Measurements from ENCODE around the gene TEPSIN.

- TF ChIP-seq, protein P1, sequence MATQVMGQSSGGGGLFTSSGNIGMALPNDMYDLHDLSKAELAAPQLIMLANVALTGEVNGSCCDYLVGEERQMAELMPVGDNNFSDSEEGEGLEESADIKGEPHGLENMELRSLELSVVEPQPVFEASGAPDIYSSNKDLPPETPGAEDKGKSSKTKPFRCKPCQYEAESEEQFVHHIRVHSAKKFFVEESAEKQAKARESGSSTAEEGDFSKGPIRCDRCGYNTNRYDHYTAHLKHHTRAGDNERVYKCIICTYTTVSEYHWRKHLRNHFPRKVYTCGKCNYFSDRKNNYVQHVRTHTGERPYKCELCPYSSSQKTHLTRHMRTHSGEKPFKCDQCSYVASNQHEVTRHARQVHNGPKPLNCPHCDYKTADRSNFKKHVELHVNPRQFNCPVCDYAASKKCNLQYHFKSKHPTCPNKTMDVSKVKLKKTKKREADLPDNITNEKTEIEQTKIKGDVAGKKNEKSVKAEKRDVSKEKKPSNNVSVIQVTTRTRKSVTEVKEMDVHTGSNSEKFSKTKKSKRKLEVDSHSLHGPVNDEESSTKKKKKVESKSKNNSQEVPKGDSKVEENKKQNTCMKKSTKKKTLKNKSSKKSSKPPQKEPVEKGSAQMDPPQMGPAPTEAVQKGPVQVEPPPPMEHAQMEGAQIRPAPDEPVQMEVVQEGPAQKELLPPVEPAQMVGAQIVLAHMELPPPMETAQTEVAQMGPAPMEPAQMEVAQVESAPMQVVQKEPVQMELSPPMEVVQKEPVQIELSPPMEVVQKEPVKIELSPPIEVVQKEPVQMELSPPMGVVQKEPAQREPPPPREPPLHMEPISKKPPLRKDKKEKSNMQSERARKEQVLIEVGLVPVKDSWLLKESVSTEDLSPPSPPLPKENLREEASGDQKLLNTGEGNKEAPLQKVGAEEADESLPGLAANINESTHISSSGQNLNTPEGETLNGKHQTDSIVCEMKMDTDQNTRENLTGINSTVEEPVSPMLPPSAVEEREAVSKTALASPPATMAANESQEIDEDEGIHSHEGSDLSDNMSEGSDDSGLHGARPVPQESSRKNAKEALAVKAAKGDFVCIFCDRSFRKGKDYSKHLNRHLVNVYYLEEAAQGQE (IDR thresholded peaks at IDR 0.05; ENCODE audit: borderline replicate concordance), result no peak
- TF ChIP-seq, protein P2, sequence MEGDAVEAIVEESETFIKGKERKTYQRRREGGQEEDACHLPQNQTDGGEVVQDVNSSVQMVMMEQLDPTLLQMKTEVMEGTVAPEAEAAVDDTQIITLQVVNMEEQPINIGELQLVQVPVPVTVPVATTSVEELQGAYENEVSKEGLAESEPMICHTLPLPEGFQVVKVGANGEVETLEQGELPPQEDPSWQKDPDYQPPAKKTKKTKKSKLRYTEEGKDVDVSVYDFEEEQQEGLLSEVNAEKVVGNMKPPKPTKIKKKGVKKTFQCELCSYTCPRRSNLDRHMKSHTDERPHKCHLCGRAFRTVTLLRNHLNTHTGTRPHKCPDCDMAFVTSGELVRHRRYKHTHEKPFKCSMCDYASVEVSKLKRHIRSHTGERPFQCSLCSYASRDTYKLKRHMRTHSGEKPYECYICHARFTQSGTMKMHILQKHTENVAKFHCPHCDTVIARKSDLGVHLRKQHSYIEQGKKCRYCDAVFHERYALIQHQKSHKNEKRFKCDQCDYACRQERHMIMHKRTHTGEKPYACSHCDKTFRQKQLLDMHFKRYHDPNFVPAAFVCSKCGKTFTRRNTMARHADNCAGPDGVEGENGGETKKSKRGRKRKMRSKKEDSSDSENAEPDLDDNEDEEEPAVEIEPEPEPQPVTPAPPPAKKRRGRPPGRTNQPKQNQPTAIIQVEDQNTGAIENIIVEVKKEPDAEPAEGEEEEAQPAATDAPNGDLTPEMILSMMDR (IDR thresholded peaks at IDR 0.05; ENCODE audit: poor library complexity, severe bottlenecking), result no peak
- no peak for TF ChIP-seq EP300 (conservative IDR thresholded peaks at IDR 0.05; ENCODE audit: poor library complexity, severe bottlenecking)
- no peak for TF ChIP-seq RAD21 (conservative IDR thresholded peaks at IDR 0.05)
- TF ChIP-seq TAF1 (IDR thresholded peaks at IDR 0.05; ENCODE audit: low read depth), result no peak
- no peak for TF ChIP-seq POLR2AphosphoS5 (IDR thresholded peaks at IDR 0.05)
- TF ChIP-seq EZH2 (IDR thresholded peaks at IDR 0.05; ENCODE audit: borderline replicate concordance, insufficient read depth, low read length, poor library complexity, severe bottlenecking), result no peak
- TF ChIP-seq MXI1 (conservative IDR thresholded peaks at IDR 0.05; ENCODE audit: poor library complexity, severe bottlenecking), result no peak
These were observed 55.5 kb downstream of the TEPSIN start for GRCh38 chr17:81183316-81183715.
